NCI-H345 (cell line): ENCODE results near the gene UNC79.

ENCODE experiments used
- DNase-seq: peaks from one replicate; lab custom pipeline; 2025; lab: John Stamatoyannopoulos, UW

The UNC79 gene

DNA sequence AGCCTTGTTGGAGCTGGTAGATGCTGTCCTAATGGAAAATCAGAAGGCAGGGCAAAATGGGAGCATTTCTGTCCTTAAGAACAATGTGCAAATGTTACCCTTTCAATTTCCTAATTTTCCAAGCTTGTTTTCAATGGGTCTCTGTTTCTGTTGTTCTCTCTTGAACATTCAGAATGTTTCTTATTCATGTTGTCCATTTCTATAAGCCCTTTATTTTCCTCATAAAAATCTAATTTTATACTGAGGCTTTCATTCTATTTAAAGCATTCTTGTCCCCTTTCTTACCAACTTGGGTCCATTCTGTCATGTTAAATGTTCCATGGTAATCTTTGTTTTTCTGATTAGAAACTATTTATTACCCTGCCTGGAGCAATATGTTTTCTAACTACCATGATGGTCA, 232.6 kb downstream of the UNC79 start:
- DNase-seq, result no peak

DNA sequence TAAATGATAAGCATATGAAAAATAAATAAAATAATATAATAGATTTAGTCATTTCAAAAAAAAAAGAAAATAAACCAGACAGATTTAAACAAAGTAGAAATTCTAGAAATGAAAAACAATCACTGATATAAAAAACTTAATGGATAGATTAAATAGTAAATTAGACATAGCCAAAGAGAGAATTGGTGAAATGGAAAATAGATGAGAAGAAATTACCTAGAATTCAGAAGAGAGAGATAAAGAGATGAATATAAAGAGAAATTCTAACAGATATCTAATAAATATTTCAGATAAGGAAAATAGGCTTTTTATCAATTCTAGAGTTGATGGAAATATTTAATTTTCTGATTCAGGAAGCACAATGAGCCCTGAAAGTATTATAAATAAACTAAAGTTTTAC, 234.4 kb downstream of the UNC79 start:
- DNase-seq, result no peak

DNA sequence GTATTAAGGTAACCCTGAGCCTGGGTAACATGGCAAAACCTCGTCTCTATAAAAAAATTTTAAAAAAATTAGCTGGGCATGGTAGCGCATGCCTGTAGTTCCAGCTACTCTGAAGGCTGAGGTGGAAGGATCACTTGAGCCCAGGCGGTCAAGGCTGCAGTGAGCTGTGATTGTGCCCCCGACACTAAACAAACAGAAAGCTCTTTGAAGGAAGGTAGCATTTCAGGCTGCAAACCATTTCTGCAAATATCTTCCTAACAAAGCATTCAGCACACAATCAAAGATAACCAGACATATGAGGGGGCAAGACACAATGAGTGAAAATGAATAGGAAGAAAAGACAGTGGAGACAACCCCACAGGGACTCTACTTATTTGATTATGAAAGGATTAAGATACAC, 238.9 kb downstream of the UNC79 start:
- DNase-seq, result no peak

DNA sequence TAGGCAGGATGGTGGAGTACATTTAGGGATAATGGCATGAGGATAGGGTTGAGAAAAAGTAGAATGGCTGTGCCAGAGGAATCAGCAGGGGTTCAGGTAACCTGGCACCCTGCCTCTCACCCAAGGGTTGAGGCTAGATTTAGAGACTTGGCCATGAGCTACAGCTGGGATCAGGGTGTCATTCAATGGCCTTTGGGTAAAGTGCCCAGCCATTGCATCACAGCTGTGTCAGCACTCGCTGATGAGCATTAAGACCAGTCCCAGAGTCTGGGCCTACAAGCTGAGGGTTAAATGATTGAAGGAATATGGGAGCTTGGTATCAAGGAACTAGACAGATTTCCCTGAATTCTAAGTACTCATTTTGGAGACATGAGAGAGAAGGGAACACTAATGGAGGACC, 243.6 kb downstream of the UNC79 start:
- no peak for DNase-seq

DNA sequence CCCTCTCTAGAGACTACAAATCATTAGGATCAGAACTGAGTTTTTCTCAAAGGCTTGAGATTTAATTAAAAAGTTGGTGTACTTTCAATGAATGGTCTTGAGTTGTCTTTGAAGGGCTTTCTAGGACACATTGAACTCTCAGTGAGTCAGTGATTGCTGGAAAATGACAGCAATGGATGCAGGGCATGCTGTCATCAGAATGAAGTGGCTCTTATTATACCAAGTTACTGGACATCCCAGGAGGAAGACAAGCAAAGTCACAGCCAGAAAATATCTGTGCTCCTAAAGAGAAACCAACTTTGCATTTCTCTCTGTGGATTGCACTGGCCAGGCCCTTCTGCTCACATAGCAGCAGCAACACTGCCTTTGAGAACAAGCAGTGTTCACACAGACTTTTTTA, 244.9 kb downstream of the UNC79 start:
- no peak for DNase-seq

DNA sequence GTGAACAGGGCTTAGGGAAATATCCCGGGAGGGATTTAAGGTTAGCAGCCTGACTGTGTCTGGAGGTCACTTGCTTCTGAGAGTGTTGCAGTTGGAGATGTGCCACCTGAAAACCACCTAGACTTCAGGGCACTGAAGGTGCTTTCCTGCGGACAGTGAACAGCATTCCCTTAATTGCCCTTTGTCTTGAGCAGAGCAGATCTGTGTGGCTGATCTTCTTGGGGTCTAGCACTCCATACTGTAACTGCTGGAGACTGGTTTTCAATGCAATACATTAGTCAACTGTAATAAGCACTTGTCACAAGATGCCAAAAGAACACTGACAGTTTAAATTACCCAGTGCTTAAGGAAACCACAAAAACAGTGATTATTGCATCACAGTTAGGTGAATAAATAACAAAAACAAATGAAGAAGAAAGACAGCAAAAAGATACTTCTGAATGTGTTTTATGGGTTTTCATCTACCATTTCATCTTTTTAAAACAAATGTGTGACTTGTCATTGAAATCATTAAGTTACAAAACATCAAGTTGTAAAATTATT, 245.7 kb downstream of the UNC79 start:
- DNase-seq, result no peak

DNA sequence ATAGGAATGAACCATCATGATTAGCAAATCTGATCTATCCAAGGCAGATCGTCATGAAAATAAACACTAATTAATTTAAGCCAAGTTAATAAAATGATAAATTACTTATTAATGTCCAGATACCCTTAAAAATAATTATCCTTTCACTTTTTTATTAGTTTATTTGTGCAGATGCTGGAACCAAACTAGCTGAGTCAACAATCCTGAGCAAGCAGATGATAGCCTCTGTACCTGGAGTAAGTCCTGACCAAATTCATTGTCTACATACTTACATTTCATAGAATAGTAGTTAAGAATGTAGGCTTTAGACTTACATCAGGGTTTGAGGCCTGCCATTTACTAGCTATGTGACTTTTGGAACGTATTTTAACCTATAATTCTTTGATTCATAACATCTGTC, 251.7 kb downstream of the UNC79 start:
- DNase-seq, result no peak

DNA sequence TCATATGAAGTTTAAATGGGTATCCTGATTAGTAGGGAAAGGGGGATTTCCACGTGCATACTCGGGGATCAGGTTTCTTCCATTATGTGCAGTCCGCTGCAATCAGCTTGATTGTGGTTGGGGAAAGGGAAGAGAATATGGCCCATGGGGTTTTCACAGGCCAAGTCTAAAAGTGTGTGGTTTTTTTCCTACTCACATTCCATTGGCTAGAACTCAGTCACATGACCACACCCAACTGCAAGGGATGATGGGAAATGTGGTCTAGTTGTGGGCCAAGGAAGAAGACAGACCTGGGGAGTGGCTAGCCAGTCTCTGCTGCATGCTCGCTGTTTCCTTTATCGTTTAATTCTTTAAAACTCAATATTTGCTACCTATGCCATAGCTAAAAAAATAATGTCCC, 252.5 kb downstream of the UNC79 start:
- DNase-seq, result no peak

DNA sequence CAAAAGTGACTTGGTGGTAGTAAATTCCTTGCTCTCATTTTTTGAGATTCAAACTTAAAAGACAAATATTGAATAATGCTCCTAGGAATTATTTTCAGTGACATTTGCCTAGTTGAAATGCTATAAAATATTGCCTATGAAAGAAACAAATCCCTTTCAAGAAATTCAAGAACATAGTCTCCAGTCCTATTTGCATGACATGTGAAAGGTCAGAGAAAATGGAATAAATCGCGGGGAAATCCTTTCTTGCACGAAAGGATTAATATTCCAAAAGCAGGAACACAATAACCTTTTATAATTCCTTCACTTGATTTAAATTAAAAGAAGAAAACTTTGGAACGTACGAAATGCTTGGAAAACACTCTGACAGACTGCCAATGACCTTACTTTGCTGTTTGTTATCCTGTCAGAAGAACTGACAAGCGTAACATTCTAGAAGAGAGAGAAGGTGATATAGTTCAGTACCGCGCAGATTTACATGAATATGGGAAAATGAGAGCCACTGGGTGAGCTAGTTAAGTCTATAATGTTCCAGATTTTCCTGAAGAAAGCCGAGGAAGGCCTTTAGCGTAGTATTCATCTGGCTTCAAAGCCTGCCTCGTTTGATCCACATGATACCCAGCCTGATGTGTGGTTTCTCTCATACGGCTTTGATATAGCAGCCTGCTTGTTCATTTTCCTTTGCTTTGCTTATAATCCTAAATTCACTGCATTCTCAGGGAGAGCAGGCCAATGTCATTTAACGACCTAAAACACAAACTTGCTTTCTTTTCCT, 254.6 kb downstream of the UNC79 start:
- DNase-seq, result no peak

DNA sequence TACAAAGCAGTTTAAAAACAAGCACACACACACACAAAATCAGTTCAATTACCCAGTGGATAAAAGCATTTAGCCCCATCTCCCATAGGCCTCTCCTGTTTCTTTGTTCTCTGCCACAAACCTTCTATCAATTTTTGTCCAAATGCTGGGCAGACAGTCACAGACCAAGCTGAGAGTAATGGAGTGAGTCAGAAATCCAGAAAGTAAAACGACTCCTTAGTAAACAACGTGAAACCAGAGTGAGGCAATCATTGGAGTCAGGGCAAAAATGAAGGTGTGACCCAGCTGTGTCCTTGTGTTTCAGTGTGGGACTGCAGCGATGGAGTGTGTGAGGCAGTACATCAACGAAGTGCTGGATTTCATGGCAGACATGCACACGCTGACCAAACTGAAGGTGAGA, 255.5 kb downstream of the UNC79 start:
- no peak for DNase-seq

DNA sequence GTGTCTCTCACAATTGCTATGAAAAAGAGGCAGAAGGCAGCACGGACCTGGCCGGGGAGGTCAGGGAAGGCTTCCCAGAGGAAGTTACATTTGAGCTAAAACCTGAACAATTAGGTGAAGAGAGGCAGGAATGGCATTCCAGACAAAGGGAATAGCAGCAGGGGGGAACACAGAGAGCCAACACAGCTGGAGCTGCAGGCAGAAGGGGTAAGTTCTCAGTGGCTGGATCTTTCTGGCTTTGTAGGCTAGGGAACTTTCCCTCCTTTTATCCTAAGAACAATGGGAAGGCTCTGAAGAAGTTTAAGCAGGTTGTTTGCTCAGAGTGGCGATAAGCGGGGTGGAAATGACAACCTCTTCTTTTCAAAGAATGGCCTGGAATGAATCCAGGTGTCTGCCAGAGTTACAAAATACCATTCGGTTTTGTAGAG, 257.5 kb downstream of the UNC79 start:
- peak; percentile 58 for DNase-seq

DNA sequence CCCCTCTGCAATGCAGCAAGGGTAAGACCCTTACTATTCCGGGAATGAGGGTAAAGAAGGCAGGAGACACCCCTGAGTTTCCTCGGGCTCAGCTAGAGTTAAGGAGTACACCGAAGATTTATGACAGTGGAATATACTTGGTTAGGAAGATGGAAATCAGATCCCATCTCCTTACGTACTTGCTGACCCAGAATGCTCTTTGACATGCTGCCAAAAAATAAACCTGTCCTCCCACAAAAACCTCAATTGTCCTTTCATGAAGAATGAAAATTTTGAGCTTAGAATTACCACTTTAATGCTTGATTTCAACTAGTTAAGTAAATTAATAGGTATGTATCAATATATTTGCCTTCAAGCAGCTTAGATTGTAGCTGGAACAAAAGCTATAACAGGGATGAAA, 258.1 kb downstream of the UNC79 start:
- DNase-seq, result no peak

DNA sequence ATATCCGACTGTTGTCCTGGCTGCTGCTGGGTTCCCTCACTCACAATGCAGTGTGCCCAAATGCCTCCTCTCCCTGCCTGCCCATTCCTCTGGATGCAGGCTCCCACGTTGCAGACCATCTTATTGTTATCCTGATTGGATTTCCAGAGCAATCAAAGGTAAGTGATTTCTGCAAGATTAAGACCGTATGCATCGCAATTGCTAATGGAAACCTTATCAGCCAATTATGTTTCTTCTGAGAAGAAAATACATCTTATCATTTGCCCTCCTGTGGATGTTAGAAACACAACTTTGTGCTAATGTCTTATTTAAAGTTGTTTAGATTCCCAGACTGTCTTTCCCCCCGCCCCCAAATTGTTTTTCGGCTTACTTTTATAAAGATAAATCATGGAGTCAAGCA, 259.4 kb downstream of the UNC79 start:
- DNase-seq, result no peak

DNA sequence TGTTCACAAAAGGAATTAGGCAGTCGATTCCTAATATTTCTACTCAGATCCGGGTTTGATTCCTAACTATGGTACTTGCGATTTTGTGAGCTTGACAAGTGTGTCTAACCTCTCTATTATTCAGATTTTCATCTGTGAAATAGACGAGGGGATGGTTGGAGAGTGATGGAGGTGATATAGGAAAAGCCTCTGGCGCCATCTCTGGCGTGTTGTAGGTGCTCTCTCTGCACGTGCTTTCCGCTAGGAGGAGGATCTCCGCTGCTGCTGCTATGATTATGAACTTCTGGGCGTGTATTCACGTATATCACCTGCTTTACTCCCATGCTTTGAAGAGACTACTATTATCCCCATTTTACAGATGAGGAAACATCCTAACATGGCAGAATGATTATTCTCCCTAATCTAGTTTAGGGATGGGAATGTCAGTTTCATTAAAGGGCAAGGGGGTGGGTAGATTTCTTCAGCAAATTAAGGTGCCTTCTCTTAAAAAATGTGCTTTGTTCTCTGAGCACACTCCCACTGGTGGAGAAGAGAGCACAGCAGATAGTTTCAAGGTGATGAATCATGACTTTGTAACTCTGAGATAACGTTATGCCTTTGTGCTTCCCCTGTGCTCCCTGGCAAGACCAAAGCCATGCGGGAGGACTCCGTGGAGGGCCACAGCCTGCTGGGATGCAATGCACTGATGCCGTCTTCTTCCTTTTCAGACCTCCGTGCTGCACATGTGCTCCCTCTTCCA, 260.5 kb downstream of the UNC79 start:
- DNase-seq, result no peak

DNA sequence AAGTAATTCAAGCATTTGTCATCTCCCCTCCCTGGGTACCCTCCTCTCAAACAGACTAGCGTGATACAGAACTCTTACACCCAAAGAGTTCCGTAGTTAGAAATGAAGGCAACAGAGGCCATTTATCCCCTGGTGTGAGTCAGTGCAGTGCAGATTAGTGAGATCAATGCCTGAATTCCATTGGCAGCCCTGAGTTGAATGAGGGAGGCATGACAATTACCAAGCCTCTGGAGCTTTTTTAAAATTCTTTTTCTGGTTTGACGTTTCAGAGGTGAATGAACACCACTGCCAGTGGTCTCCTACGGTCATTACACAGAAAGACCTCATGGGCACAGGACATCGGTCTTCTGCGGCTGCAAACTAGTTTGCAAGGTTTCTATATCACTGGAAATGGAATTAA, 263.2 kb downstream of the UNC79 start:
- no peak for DNase-seq

DNA sequence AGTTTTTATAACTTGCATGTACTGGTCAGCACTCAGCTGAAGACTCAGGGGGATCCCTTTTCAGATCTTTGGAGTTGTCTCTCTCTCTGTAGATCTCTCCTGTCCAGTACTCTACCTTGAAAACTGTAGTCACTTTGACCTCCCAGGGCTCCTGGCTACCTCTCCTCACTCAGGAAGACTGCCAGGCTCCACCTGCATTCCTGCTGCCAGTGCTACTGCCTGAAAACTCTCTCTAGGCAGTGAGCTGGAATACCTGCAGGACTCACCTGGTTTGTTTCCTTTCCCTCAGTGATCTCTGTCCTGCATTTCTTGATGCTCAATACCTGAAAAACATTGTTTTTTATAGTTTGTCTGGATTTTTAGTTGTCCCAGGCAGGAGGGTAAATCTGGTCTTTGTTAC, 270.2 kb downstream of the UNC79 start:
- DNase-seq, result no peak

DNA sequence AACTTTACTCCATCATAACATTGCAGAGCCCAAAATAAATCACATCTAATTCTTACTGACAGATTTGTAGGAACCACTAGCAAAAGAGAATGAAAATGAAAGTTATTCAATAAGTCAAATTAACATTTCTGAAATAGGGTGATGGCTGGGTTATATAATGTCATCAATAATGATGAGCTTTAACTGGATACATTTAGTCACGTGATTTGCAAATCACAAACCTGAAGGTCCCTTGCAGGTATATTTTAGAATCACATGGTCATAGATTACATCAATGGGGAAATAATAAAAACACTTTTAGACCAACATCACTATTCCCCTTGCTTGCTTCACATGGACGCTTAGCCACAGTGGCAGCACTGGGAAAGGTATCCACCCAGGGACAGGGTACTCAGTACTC, 270.8 kb downstream of the UNC79 start:
- no peak for DNase-seq

DNA sequence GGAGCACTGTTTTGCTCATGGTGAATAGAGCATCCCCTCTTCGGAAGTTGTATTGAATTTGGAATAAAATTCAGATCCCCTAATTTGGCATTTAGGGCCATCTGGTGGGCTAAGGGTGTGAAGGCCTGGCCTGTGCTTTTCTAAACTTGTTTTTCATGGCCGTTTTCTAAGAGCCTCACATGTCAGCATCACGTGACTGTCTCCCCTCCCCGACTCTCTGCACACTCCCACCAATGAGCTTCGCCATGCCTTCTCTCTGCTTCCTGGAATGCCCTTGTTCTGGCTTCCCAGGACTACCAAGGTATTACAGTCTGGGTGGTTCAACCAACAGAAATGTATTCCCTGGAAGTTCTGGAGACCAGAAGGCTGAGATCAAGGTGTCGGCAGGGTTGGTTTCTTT, 272.2 kb downstream of the UNC79 start:
- no peak for DNase-seq

DNA sequence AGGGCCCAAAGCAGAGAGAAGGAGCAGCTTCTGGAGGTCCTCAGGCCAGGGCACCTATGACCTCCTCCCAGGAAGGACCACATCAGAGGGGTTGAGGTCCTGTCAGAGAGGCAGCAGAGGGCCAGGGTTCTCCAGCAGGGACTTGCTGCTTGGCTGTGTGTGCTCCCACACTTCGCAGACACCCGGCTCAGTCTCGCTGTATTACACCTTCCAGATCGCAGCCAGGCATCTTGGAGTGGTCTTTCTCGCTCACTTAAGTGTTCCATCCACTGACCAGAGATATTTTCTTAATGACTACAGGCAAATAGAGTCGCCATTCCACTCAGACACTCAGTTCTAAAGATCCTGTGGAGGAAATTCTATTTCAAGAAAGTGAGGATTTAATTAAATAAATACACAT, 273.2 kb downstream of the UNC79 start:
- DNase-seq, result no peak

DNA sequence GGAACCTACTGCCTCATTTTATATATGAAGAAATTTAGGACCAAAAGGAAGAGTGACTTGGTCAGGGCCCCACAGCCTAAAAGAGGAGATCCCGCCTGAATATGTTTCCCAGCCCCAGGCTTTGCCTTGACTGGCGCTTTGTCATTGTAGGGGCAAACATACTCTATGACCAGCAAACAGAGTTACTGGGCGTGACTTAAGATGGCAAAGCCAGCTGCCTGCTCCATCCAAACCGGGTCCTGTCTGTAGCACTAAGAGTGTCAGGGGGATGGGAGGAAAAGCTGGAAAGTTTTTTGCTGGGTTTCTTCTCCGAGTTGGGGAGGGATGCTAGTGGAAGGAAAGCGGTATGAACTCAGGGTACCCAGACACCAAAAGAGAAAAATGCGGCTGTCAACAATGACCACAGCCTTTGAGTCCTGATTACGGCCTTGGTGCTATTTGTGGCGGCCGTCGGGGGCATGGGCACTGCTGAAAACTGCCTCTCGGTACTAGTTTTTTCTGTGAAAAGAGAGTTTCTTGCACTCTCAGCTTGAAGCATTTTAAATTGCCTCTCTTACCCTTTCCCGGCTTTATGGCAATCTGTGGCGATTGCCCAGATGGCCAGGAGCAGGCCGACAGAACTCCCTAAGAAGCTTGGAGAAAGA, 274.9 kb downstream of the UNC79 start:
- DNase-seq, result no peak

DNA sequence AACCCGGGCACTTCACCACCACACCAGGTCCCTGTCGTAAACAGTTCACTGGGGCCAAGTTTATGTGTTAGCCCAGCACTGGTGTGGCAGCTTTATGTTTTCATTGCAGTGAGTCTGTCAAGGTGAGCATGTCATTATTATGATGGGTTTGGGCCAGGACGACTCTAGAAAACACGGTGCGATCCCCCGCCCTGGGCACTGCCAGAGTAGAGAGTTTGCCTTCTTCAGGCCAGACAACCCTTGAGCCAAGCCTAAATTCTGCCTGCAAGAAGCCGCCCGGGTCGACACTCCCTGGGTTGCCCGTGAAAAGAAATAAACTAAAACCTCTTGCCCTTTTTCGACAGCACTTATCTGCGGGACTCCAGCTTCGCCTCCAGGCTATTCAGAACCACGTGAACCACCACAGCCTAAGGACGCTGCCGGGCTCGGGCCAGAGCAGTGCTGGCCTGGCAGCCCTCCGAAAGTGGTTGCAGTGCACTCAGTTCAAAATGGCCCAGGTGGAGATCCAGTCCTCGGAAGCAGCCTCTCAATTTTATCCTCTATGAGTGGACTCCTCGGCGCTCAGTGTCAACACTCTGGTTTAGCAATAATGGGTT, 275.7 kb downstream of the UNC79 start:
- no peak for DNase-seq

DNA sequence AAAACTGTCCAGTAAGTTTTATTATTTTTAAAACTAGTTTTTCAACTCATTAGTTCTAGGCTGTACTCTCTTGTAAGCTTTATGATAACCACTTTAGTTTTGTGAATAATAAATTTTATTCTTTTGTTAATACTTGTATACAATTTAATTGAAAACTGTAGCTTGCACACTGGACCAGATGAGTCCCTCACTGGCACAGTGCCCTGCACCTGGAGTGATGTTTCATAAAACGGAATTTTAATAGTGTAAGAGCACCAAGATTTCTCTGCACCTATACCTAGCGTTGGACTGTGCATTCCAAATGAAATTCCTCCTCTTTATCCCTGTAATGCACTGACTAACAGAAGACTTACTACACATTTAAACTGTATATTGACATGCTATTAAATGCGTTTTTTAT, 276.7 kb downstream of the UNC79 start:
- DNase-seq, result no peak

DNA sequence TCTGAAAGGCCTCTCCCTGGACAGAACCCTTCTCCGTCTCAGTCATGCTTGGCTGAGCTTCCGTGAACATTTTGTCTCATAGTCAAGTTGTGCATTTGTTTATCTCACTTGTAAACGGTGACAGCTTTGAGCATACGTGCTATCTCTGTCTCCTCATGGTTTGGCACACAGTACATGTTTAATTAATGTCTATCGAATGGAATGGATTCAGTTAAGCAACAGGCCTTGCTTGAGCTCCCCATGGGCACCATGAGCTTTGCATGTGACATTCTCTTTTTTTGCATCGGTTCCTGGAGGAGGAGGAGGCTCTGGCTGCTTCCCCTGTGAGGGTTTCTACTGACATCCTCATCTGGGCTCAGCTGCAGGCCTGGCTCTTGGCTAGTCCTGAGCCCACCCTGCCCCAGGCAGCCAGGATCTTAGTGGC, 277.6 kb downstream of the UNC79 start:
- no peak for DNase-seq
